HUES64 (cell line): ENCODE results near the gene BRD3OS.
"Not testable (repeated sequence)": the region's sequence is repeated elsewhere in the genome, so short reads cannot be mapped to it uniquely, and the experiment has no call there.

Source experiments
- H3K27ac ChIP-seq: 2 replicates; pipeline ENCODE4 v1.7.0; 2013; ENCODE audit warnings: low read depth, low read length, inconsistent platforms
- H3K27me3 ChIP-seq: 2 replicates; pipeline ENCODE4 v1.6.1; 2013; ENCODE audit warnings: mild to moderate bottlenecking, low read length; ENCODE audit not compliant: insufficient read depth
- H3K36me3 ChIP-seq: 2 replicates; pipeline ENCODE4 v1.6.1; 2013; ENCODE audit warnings: mild to moderate bottlenecking, low read length; ENCODE audit not compliant: insufficient read depth
- H3K4me1 ChIP-seq: 2 replicates; pipeline ENCODE4 v1.6.1; 2013; ENCODE audit warnings: mild to moderate bottlenecking, low read length, moderate library complexity; ENCODE audit not compliant: insufficient read depth
- H3K4me3 ChIP-seq: 2 replicates; pipeline ENCODE4 v1.5.1; 2013; ENCODE audit warnings: mild to moderate bottlenecking, low read length, moderate library complexity
- H3K9ac ChIP-seq: 2 replicates; pipeline ENCODE4 v1.6.1; 2013; ENCODE audit warnings: mild to moderate bottlenecking, low read depth, low read length
- H3K9me3 ChIP-seq: 2 replicates; pipeline ENCODE4 v1.6.1; 2013; ENCODE audit warnings: low read depth, low read length; ENCODE audit not compliant: insufficient read depth
- WGBS: fragments of 150-250, 120-280 bp; methylation state at CpG from one replicate; pipeline ENCODE4 v1.1.7; 2013; ENCODE audit warnings: missing lambda C conversion rate; 5-methylcytosine and 5-hydroxymethylcytosine counted together

The BRD3OS gene

DNA sequence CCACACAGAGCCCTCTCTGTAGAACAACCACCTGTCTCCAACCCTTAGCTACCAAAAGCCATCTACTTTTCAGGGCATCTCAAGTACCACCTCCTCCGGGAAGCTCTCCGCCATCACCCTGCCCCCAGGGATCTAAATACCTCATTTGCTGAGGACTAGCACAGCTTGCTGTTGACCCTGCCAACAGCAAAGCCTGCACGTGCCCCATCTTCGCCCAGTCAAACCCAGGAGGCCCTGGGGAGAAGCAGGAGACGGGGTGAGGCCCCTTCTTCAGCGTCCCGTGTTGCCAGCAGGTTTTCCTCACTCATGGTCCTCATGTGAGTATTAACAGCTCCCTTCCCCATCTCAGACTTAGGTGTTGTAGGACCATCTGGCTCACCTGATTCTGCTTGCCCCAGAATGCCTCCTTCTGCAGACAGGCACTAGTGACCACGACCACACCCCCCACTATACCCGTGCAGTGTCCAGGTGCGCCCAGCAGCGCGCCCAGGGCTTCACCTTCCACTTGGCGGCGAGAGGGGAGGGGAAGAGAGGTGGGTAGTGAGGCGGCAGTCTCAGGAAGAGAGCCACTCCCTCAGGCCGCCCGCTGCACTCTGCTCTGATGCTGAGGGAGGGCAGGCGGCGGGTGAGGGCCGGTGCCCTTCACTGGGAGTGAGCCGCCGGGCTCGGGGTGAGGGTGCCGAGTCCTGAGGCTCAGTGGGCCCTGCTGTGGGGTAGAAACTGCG, 44.3 kb upstream of the BRD3OS start:
- Histone ChIP-seq H3K9ac (no peak overlapping the region), H3K4me1 (no peaks in the 10 kb centered on the region), H3K27me3 (no peaks in the 10 kb centered on the region), H3K4me3 (no peak overlapping the region), H3K36me3 (no peaks in the 10 kb centered on the region; the same call in 1 of the 2 replicates), H3K9me3 (no peaks in the 10 kb centered on the region), H3K27ac (no peak overlapping the region)
- whole genome bisulfite sequencing = 94% methylated on average over 25 of the region's 25 CpGs

DNA sequence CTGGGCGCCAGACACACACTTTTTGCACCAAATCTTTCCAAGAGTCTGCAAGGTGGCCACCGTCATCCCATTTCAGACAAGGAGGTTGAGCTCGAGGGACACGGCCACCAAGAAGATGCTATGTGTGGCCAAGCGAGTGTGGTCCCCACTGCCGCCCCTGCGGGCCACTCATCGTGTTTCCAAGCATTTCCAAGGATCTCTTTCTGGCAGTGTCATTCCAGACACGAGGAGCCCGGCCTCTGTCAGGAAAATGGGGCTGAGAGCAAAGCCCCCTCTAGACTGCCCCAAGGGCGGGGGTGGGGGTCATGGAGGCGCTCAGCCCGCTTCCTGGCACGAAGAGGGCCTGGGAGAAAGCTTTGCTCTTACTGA, 43.7 kb upstream of the BRD3OS start:
- Histone ChIP-seq H3K27me3 (no peaks in the 10 kb centered on the region), H3K4me3 (no peak overlapping the region), H3K4me1 (no peaks in the 10 kb centered on the region), H3K9ac (no peak overlapping the region), H3K9me3 (no peaks in the 10 kb centered on the region), H3K27ac (no peak overlapping the region), H3K36me3 (no peaks in the 10 kb centered on the region; the same call in 1 of the 2 replicates)
- 92% methylated on average over 14 of the region's 14 CpGs for WGBS

DNA sequence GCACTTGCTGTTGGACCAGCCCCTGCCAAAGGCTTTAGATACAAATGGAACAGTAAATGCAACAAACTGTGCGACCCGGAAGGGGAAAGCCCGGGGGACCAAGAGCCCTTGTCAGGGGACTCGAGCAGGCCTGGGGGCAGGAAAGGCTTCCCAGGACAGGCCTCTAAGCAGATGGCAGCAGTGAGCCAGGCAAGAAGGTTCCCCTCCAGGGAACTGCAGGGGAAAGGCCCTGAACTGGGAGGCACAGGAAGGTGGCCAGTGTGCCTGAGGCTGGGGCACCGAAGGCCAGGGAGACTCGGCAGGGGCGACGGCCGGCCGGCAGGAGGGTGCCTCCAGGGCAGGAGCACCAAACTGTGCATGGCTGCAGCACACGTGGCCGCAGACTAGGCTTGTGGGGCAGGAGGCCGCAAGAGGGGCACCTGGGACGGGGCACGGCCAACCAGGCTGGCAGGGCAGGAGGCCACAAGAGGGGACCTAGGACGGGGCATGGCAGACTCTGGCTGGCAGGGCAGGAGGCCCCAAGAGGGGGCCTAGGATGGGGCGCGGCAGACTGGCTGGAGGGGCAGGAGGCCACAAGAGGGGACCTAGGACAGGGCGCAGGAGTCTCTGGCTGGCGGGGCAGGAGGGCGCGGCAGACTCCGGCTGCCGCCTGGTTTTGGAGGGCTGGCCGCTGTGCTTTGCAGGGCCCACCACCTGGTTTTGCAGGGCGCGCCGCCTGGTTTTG, 43.2 kb upstream of the BRD3OS start:
- H3K9me3 ChIP-seq = no peaks in the 10 kb centered on the region
- no peaks in the 10 kb centered on the region; the same call in 1 of the 2 replicates for H3K36me3 ChIP-seq
- no peak overlapping the region for H3K4me3 ChIP-seq
- no peak overlapping the region for H3K9ac ChIP-seq
- H3K4me1 ChIP-seq = no peaks in the 10 kb centered on the region
- no peaks in the 10 kb centered on the region for H3K27me3 ChIP-seq
- WGBS = 94% methylated on average over 28 of the region's 28 CpGs
- no peak overlapping the region for H3K27ac ChIP-seq

DNA sequence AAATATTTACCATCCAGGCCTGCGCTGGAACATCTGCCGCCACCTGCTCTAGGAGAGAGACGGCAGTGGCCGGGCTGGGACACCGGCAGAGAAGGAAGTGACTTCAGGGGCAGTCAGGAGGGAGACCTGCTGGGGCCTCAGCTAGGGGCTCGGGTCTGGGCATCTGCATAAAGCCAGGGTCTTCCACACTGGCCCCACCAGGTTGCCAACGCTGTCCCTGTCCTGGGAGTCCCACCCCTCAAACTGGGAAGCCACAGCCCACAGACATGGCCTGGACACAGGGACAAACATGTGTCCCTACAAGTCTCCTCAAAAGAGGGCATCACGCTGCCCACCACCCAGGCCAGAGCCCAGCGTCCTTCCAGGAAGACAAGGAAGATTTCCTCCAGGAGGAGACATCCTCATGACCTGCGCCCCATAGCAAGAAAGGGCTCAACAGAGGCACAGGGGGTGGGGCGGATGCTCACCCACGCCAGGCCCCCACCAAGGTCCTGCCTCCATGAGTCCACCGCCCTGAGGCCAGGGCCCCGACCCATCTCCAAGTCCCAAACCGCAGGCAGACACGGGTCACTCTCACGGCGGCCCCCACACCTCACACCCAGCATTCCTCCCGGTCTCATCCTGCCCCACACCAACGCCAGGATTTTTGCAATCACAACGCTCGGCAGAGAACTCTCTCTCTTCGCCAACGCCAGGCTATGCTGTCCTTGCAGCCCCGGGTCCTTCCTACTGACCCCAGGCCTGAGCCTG, 42.1 kb upstream of the BRD3OS start:
- Histone ChIP-seq H3K27me3 (no peaks in the 10 kb centered on the region), H3K36me3 (no peaks in the 10 kb centered on the region; the same call in 1 of the 2 replicates), H3K4me3 (no peak overlapping the region), H3K4me1 (no peaks in the 10 kb centered on the region), H3K9ac (no peak overlapping the region), H3K27ac (no peak overlapping the region), H3K9me3 (no peaks in the 10 kb centered on the region)
- WGBS = 91% methylated on average over 25 of the region's 25 CpGs

DNA sequence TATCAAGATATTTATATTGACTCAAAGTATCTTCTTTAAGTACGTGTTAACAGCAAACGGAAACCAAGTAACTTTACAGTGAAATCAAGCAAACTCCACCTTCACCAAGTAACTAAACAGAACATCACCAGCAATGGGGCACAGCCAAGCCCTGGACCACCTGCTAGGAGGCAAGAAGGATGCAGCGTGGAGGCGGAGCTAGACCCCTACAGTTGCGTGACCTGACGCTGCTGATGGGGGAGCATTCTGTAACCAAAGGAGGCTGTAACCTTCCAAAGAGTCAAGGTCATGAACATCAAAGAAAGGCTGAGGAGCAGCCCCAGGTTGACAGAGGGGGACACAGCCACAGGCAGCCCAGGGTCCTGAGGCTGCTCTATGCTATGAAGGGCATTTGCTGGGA, 39.2 kb upstream of the BRD3OS start:
- Histone ChIP-seq H3K36me3 (no peaks in the 10 kb centered on the region), H3K4me1 (no peaks in the 10 kb centered on the region), H3K4me3 (no peak overlapping the region), H3K9ac (no peak overlapping the region), H3K27ac (no peak overlapping the region), H3K27me3 (no peaks in the 10 kb centered on the region), H3K9me3 (no peaks in the 10 kb centered on the region)
- 71% methylated on average over 6 of the region's 6 CpGs for WGBS

DNA sequence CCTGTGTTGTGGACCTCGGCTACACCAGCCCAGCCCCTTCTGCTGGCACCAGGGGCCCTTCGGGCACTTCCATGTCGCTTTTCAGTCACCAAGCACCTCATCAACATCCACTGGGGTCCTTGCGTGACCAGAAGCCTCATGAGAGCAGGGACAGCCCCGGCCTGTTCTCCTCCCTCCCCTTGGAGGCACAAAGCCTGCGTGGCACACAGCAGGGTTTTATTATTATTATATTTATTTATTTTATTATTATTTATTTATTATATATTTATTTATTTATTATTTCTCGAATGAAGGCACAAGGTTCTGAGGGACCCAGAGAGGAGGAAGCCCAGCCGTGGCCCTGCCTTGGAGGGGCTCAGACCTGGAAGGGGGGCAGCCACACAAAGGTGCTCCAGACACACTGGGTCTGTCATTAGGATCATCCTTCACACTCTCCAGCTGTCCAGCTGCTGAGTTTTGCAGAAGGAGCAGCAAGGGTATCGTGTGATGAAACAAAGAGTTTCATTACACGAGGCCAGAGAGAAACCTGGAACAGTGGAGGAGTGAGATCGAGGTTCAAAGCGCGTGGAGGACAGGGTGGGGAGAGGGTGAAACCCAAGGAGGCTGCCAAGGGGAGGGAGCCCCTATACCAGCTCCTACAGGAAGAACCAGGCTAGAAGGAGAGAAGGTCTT, 38.4 kb upstream of the BRD3OS start:
- no peaks in the 10 kb centered on the region for H3K27me3 ChIP-seq
- no peak overlapping the region for H3K9ac ChIP-seq
- H3K9me3 ChIP-seq = no peaks in the 10 kb centered on the region
- no peaks in the 10 kb centered on the region for H3K4me1 ChIP-seq
- WGBS = 93% methylated on average over 12 of the region's 13 CpGs
- H3K27ac ChIP-seq = no peak overlapping the region
- no peak overlapping the region for H3K4me3 ChIP-seq
- no peaks in the 10 kb centered on the region for H3K36me3 ChIP-seq

DNA sequence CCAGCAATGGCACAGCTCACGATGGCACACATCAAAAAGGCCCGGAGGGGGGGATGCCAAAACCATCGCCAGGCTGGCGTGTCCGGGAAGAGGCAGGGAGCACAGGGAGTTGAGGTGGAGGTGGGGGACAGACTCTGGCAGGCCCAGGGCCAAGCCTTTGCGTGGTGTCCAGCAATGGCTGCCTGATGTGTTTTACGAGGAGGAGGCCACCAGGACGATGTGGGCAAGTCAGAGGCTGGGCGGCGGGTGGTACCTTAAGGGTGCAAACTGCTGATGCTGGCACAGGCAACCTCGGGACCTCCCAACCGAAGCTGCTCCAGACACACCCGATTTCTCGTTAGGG, 37.9 kb upstream of the BRD3OS start:
- 95% methylated on average over 14 of the region's 14 CpGs for WGBS
- Histone ChIP-seq H3K4me3 (no peak overlapping the region), H3K4me1 (no peaks in the 10 kb centered on the region), H3K36me3 (no peaks in the 10 kb centered on the region), H3K27me3 (no peaks in the 10 kb centered on the region), H3K27ac (no peak overlapping the region), H3K9ac (no peak overlapping the region), H3K9me3 (no peaks in the 10 kb centered on the region)

DNA sequence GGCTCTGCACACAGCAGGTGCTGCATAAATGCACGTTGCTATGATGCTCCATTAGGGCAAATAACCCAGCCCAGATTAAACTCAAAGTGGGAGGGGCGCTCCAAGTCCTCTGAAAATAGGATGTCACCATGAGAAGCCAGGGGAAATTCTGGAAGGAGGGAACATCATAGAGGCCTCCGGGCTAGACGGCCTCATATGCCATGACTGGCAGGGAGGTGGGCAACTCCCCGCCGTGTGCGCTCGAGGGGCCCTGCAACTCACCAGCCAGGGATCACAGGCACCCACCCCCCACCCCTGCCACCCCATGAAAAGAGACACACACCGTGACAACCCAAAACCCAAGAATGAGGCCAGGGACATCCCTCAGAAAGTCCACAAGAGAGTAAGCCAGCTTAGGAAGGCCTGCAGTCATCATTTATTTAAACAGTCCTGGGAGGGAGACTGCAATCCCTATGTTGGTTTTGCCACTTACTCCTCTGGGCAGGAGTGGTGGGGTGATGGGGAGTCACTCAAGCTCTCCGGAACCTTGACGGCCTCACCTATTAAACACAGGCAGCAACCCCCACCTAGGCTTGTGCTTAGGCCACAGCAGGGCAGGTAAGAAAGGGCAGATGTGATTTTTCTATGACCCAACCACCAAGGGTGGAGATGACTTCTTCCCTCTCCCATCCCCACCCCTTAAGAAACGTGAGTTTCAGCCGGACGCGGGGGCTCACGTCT, 37.2 kb upstream of the BRD3OS start:
- H3K27me3 ChIP-seq = no peaks in the 10 kb centered on the region
- no peaks in the 10 kb centered on the region for H3K36me3 ChIP-seq
- no peak overlapping the region for H3K9ac ChIP-seq
- WGBS = 96% methylated on average over 14 of the region's 16 CpGs
- no peak overlapping the region for H3K4me3 ChIP-seq
- no peaks in the 10 kb centered on the region for H3K4me1 ChIP-seq
- H3K27ac ChIP-seq = no peak overlapping the region
- no peaks in the 10 kb centered on the region for H3K9me3 ChIP-seq

DNA sequence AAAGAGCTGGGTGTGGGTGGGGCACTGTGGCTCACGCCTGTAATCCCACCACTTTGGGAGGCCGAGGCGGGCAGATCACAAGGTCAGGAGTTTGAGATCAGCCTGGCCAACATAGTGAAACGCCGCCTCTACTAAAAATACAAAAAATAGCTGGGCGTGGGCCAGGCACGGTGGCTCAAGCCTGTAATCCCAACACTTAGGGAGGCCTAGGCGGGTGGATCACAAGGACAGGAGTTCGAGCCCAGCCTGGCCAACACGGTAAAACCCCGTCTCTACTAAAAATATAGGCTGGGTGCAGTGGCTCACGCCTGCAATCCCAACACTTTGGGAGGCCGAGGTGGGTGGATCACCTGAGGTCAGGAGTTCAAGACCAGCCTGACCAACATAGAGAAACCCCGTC, 36.5 kb upstream of the BRD3OS start:
- H3K9ac ChIP-seq, H3K27me3 ChIP-seq, H3K9me3 ChIP-seq, H3K4me1 ChIP-seq, H3K27ac ChIP-seq, H3K4me3 ChIP-seq, H3K36me3 ChIP-seq: not testable (repeated sequence)
- WGBS = 95% methylated on average over 14 of the region's 14 CpGs

DNA sequence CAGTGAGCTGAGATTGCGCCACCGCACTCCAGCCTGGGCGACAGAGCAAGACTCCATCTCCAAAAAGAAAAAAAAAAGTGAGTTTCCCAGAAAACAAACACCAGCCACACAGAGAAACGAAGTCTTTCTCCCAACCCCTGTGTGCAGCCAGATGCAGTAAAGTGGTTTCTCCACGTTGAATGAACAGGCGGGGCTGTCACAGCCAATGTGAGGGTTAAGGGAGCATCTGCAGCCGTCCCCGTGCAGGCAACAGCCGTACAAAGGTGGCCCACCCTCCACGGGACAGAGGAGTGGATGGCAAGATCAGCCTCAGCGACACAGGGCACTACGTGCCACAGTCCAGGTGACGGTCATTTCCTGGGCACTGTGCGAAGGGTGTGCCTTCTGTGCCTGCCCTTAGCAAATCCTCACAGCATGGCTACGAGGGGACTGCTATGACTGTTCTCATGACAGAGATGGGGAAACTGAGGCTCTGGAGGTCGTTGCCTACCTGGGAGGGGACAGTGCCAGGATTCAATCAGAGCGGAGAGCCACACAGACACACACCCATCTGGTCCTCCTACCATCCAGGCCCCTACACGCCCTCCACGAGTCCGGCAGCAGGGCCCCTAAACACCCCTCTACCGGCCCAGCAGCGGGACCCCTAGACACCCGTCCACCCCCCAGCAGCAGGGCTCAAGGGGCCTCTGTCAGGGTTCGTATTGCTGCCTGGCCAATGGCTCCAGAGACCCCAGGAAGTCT, 35.5 kb upstream of the BRD3OS start:
- 91% methylated on average over 22 of the region's 24 CpGs for WGBS
- H3K4me3 ChIP-seq = no peak overlapping the region

More for the DNA sequence above, 35.5 kb upstream of the BRD3OS start:
- Histone ChIP-seq H3K36me3 (no peaks in the 10 kb centered on the region), H3K9me3 (no peaks in the 10 kb centered on the region), H3K27ac (no peak overlapping the region), H3K9ac (peak overlapping the region; percentile 30; the same call in 1 of the 2 replicates), H3K4me1 (peaks cover 5% of the 10 kb centered on the region; the same call in 1 of the 2 replicates), H3K27me3 (no peaks in the 10 kb centered on the region)
